AG04449 (cell line): Measurements from ENCODE around the gene MAGEL2.
A peak's percentile ranks its signal among the peaks of the same experiment; 100 is the strongest.

Experiments used
- CTCF ChIA-PET: fragments of 350-600 bp; formaldehyde crosslinking; extraction: SDS; loops from one replicate; lab custom pipeline; 2021; ENCODE audit warnings: antibody characterized with exemption; lab: Yijun Ruan, JAX
- POLR2A ChIA-PET: fragments of 400-600, 350-600 bp; formaldehyde crosslinking; extraction: SDS; loops from one replicate; lab custom pipeline; 2020; ENCODE audit warnings: antibody characterized with exemption, inconsistent platforms; lab: Yijun Ruan, JAX
- DNase-seq: peaks from one replicate; pipeline ENCODE4 v3.0.0-alpha.2; 2010; ENCODE audit warnings: low read depth, low spot score
- H3K4me3 ChIP-seq: 2 replicates; pipeline ENCODE4 v1.5.1; 2011; ENCODE audit warnings: low read depth, mild to moderate bottlenecking, control low read depth, low read length
- TF ChIP-seq, protein P1 (sequence below): IDR thresholded peaks from one replicate; pipeline ENCODE4 v1.5.1; 2011; ENCODE audit warnings: mild to moderate bottlenecking, moderate library complexity, low read length, control low read depth, inconsistent platforms; ENCODE audit not compliant: insufficient read depth; ENCODE audit errors: missing control alignments

The MAGEL2 gene

DNA sequence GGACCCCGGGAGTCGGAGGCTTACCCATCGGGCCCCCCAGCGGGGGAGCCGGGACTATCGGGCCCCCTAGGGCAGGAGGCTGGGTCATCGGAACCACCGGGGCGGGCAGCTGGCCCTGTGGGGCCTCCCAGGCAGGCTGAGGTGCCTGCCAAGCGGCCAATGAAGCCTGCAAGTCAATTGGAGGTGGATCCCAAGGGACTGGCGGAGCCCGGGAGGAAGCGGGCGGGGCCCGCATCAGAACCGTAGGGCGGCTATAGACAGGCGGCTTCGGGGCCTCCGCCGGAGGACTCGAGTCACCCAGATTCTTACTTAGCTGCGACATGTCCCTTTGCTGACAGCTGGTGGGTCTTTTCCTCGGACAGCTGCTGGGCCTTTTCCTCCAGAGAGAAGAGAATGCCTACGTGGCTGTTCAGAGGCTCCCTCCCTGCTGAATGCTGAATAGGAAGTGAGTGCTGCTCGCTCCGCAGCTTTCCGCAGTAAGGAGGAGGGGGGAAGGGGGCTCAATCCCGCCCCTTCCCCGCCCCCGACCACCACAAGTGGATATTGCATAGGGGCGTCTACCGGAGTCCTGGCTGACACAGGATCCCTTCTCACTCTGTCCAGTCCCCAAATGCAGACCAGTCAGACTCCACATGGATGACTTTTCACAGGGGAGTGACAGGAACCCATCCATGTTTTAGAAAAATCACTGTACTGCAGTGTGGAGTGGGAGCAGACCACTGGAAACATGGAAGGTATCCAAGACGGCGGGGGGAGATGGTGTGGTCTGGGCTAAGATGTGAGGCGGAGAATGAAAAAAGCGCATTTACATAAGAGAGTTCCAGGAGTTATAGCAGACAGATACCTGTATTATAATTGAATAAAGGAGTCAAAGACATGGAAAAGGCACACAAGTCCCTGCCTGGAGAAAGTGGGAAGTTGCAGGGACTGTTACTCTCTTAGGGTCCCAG lies at the start of gene MAGEL2:
Gene MAGEL2 (minus strand): TSS at position 447 of the 950 bp plus-strand sequence. CDS start 125 bp downstream, at position 322.
- no peak for DNase-seq
- H3K4me3 ChIP-seq: peak within 1 kb of the TSS; percentile 49

DNA sequence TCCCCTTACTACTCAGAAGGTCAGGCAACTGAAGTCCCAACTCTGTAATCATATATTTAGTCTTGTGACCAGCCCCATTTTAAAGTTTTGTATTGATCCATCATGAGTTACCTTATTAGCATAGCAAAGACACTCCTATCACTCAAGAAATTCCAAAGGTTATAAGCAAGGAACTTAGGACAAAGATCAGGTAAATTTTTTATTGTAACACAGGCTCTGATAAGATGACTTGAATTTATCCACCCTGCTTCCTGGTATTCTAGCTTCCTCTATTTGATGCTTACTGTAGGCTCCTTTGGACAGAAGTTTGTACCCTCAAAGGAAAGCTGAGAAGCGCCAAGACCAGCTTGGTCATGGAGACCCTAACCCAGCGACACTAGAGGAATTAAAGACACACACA lies 47.6 kb upstream of the MAGEL2 start:
- POLR2A ChIA-PET: no interaction called here
- no peak overlapping the region for H3K4me3 ChIP-seq
- DNase-seq: no peak
- CTCF ChIA-PET: no interaction called here
- TF ChIP-seq, protein P1, sequence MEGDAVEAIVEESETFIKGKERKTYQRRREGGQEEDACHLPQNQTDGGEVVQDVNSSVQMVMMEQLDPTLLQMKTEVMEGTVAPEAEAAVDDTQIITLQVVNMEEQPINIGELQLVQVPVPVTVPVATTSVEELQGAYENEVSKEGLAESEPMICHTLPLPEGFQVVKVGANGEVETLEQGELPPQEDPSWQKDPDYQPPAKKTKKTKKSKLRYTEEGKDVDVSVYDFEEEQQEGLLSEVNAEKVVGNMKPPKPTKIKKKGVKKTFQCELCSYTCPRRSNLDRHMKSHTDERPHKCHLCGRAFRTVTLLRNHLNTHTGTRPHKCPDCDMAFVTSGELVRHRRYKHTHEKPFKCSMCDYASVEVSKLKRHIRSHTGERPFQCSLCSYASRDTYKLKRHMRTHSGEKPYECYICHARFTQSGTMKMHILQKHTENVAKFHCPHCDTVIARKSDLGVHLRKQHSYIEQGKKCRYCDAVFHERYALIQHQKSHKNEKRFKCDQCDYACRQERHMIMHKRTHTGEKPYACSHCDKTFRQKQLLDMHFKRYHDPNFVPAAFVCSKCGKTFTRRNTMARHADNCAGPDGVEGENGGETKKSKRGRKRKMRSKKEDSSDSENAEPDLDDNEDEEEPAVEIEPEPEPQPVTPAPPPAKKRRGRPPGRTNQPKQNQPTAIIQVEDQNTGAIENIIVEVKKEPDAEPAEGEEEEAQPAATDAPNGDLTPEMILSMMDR: no peak

More for the DNA sequence above, at the start of gene MAGEL2:
- ChIA-PET CTCF (no interaction called here), POLR2A (no interaction called here)
- TF ChIP-seq, protein P1: no peak

DNA sequence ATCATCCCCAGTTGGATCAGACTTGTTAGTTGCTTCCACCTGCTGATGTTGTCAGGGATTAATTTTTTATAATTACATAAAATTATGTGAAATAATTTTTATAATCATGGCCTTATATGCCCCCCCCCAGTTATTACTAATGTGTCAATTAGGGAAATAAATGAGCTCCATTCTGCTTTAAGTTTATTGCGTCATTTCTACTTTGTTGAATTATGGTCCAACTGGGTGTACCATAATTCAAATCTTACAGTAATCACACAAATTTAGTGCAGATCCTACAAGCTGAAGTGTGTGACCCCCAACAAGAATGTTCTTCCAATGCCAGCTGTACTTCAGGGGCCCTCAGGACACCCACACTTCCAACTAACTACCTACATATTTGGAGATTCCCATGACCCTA lies 46.9 kb upstream of the MAGEL2 start:
- POLR2A ChIA-PET: no interaction called here
- TF ChIP-seq, protein P1: no peak
- no peak overlapping the region for H3K4me3 ChIP-seq
- DNase-seq: no peak
- CTCF ChIA-PET: no interaction called here

DNA sequence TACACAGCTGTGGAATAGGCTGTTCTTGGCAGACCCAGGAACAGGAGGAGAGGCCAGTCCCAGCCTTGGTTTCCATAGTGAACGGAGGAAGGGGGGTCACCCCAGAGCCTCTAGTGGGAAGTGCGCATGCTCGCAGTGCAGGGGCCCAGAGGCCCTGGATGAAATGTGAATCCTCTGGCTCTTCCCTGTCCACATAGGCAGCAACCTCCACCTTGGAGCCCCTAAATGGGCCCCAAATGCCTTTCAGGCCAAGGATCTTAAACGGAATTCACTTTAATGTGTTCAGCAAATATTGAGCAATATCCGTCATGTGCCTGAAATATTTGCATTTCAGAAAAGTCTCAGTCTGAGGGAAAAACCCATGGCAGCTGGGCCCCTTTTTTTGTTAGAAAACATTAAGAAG lies 42.8 kb upstream of the MAGEL2 start:
- peak; percentile 12 for DNase-seq
- ChIA-PET POLR2A (no interaction called here), CTCF (no interaction called here)
- TF ChIP-seq, protein P1: no peak
- no peak overlapping the region for H3K4me3 ChIP-seq

DNA sequence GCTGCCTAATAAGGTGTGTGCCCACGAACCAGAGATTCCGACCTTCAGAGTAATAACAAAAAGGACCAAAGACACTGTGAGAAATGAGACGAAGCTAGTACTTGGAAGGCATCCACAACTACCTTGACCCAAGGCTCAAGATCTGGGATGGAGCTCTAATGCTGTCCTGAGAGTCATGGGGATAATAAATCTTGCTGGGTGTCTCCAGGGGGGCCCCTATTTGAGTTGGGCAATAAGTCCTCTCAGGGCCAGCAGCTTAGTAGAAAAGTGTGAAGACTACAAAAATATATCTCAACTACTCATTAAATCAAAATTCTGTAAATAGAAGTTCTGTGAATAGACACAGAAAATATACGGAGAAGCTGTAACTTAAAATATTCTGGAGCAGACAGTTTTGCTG lies 42.3 kb upstream of the MAGEL2 start:
- TF ChIP-seq, protein P1: no peak
- CTCF ChIA-PET: no interaction called here
- H3K4me3 ChIP-seq: no peak overlapping the region
- POLR2A ChIA-PET: no interaction called here
- no peak for DNase-seq

DNA sequence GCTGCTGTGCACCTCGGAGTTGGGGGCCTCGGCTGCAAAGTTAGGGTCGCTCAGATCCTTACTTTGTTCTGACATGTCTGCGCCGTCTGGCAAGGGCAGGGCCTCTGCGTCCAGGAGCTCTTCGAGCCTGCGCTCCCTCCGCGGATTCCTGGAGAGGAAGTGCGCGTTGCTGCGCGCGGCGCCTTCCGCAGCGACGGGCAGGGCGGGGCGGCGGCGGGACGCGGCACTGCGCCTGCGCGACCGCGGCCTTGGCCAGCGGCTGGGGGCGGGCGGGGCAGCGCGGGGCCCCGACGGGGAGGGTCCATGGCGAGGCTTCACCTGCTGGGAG lies 39.4 kb upstream of the MAGEL2 start, which contains the start of gene NDN:
Gene NDN (minus strand): TSS at position 163 of the 328 bp plus-strand sequence. CDS start 88 bp downstream, at position 75.
- DNase-seq: no peak
- TF ChIP-seq, protein P1: no peak
- CTCF ChIA-PET: no interaction called here
- H3K4me3 ChIP-seq: peak within 1 kb of the TSS; percentile 63
- POLR2A ChIA-PET: no interaction called here
